Duodenal mucosa (tissue), 2 donors: ENCODE results near the gene RSL24D1.
"Not testable (repeated sequence)": the region's sequence is repeated elsewhere in the genome, so short reads cannot be mapped to it uniquely, and the experiment has no call there.

Experiments
- H3K27ac ChIP-seq: one replicate; pipeline ENCODE4 v1.7.0; 2013; ENCODE audit warnings: low read depth, low read length
- H3K27me3 ChIP-seq, 2 donors: one replicate each; pipeline ENCODE4 v1.7.0; 2013; ENCODE audit warnings: low read length in 2 of 2, control low read depth in 1 of 2; ENCODE audit not compliant: insufficient read depth in 2 of 2, control insufficient read depth in 1 of 2
- H3K36me3 ChIP-seq, 2 donors: one replicate each; pipeline ENCODE4 v1.7.0; 2013; ENCODE audit warnings: low read length in 2 of 2, control low read depth in 1 of 2; ENCODE audit not compliant: insufficient read depth in 2 of 2, control insufficient read depth in 1 of 2
- H3K4me1 ChIP-seq, 2 donors: one replicate each; pipeline ENCODE4 v1.7.0; 2013; ENCODE audit warnings: low read length in 2 of 2, control low read depth in 1 of 2; ENCODE audit not compliant: insufficient read depth in 2 of 2, control insufficient read depth in 1 of 2
- H3K4me3 ChIP-seq, 2 donors: one replicate each; pipeline ENCODE4 v1.7.0; 2013; ENCODE audit warnings: low read length in 2 of 2, low read depth in 1 of 2
- H3K9ac ChIP-seq, 2 donors: one replicate each; pipeline ENCODE4 v1.7.0; 2013; ENCODE audit warnings: low read length in 2 of 2, low read depth in 1 of 2
- H3K9me3 ChIP-seq, 2 donors: one replicate each; pipeline ENCODE4 v1.7.0; 2013; ENCODE audit warnings: low read length in 2 of 2, control low read depth in 1 of 2; ENCODE audit not compliant: control insufficient read depth in 1 of 2

Gene RSL24D1

DNA sequence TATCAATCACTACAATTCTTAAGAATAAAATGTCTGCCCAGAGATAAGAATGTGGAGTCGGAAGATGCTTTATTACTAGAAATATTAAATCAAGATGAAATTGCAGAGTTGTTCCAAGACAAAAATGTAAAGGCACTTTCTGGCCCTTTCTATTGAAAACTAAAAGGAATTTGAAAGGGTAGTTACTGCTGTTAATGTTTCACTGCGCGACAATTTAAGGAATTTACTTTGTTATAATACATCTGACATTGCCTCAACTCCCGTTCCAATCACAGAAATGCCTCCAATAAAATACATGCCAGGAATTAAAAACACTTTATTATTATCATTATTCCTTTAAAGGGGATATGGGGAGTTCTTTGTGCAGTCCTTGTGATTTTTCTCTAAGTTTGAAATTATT is 26.4 kb downstream of the RSL24D1 start:
- H3K27ac ChIP-seq: no peak overlapping the region
- no peaks in the 10 kb centered on the region for H3K27me3 ChIP-seq
- no peaks in the 10 kb centered on the region for H3K4me1 ChIP-seq

GRCh38 chr15:55168350-55168974 is 28.3 kb downstream of the RSL24D1 start:
- H3K4me3 ChIP-seq: no peak overlapping the region
- H3K4me1 ChIP-seq: no peaks in the 10 kb centered on the region
- H3K27ac ChIP-seq: no peak overlapping the region
- H3K9ac ChIP-seq: no peak overlapping the region
- no peaks in the 10 kb centered on the region for H3K9me3 ChIP-seq
- H3K36me3 ChIP-seq: no peaks in the 10 kb centered on the region
- H3K27me3 ChIP-seq: no peaks in the 10 kb centered on the region

More for the DNA sequence above, 26.4 kb downstream of the RSL24D1 start:
- H3K4me3 ChIP-seq: no peak overlapping the region
- no peaks in the 10 kb centered on the region for H3K9me3 ChIP-seq
- no peak overlapping the region for H3K9ac ChIP-seq
- no peaks in the 10 kb centered on the region for H3K36me3 ChIP-seq

DNA sequence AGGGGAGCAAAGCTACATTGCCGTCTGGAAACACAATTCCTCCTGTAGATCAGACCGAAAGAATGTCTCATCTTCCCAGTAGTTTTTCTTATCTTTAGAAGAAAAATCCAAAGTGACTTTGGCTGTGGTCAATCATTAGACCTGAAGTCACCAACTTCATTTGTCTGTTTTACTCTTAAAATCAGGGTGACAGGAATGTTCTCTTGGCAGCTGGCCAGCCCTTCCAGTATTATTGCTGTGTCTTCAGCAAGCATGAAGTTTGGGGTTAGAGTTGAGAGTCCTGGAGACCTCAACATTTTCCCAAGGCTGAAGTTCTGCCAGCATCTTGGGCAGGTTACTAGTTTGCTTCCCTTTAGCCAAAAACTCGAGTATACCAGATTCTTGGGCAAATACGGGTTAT is 32.5 kb downstream of the RSL24D1 start:
- no peak overlapping the region for H3K9ac ChIP-seq
- H3K36me3 ChIP-seq: no peaks in the 10 kb centered on the region
- no peaks in the 10 kb centered on the region for H3K27me3 ChIP-seq
- no peak overlapping the region for H3K4me3 ChIP-seq
- no peaks in the 10 kb centered on the region for H3K4me1 ChIP-seq
- no peak overlapping the region for H3K27ac ChIP-seq
- no peaks in the 10 kb centered on the region for H3K9me3 ChIP-seq

GRCh38 chr15:55151631-55152030 is 45.1 kb downstream of the RSL24D1 start:
- Histone ChIP-seq H3K27me3 (no peaks in the 10 kb centered on the region), H3K4me1 (no peaks in the 10 kb centered on the region), H3K9ac (no peak overlapping the region), H3K4me3 (no peak overlapping the region), H3K36me3 (no peaks in the 10 kb centered on the region), H3K27ac (no peak overlapping the region), H3K9me3 (no peaks in the 10 kb centered on the region)

DNA sequence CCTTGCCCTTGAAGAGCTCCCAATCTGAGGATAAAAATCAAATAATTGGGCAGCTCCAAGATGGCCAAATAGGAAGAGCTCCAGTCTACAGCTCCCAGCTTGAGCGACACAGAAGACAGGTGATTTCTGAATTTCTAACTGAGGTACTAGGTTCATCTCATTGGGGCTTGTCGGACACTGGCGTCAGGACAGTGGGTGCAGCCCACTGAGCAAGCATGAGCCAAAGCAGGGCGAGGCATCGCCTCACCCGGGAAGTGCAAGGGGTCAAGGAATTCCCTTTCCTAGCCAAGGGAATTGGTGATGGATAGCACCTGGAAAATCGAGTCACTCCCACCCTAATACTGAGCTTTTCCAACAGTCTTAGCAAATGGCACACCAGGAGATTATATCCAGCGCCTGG is 53.6 kb downstream of the RSL24D1 start:
- H3K4me3 ChIP-seq, H3K9ac ChIP-seq, H3K27me3 ChIP-seq, H3K27ac ChIP-seq, H3K4me1 ChIP-seq, H3K9me3 ChIP-seq, H3K36me3 ChIP-seq: not testable (repeated sequence)

GRCh38 chr15:55133972-55134371 is 62.8 kb downstream of the RSL24D1 start:
- H3K36me3 ChIP-seq: no peaks in the 10 kb centered on the region
- H3K9ac ChIP-seq: no peak overlapping the region
- H3K4me1 ChIP-seq: no peaks in the 10 kb centered on the region
- no peak overlapping the region for H3K27ac ChIP-seq
- no peak overlapping the region for H3K4me3 ChIP-seq
- peaks cover 0 to 6% of the 10 kb centered on the region in 2 donors for H3K9me3 ChIP-seq
- no peaks in the 10 kb centered on the region for H3K27me3 ChIP-seq

DNA sequence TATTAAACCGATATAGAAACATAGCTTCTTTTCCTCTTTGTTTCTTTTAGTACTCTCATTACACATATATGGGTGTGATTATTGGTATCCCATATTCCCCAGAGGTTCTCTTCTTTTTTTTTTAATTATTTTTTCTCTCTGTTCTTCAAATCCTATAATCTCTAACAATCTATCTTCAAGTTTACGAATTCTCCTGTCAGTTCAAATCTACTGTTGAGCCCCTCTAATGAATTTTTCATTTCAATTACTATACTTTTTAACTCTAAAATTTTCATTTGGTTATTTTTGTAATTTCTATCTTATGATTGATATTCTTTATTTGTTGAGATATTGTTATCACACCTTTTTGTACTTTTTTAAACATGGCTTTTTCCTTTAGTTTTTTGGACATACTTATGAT is 64.1 kb downstream of the RSL24D1 start:
- Histone ChIP-seq H3K9me3 (peaks cover 0 to 6% of the 10 kb centered on the region in 2 donors), H3K4me3 (no peak overlapping the region), H3K27ac (no peak overlapping the region), H3K9ac (no peak overlapping the region), H3K36me3 (no peaks in the 10 kb centered on the region), H3K4me1 (no peaks in the 10 kb centered on the region), H3K27me3 (no peaks in the 10 kb centered on the region)
